ENCODE measurements around the gene SCUBE1. TPM values are rescaled to one million over a fixed set of nuclear protein-coding genes. Genes with fewer than 3 reads are reported as not detected.
A peak's percentile ranks its signal among the peaks of the same experiment; 100 is the strongest.

SCUBE1 gene
- total and polyA plus RNA-seq, 2 of the 8 experiments (the other 6 are each of a cell fraction or from before 2014, with no cell fraction given), result 2.3 to 4.9 TPM

DNA sequence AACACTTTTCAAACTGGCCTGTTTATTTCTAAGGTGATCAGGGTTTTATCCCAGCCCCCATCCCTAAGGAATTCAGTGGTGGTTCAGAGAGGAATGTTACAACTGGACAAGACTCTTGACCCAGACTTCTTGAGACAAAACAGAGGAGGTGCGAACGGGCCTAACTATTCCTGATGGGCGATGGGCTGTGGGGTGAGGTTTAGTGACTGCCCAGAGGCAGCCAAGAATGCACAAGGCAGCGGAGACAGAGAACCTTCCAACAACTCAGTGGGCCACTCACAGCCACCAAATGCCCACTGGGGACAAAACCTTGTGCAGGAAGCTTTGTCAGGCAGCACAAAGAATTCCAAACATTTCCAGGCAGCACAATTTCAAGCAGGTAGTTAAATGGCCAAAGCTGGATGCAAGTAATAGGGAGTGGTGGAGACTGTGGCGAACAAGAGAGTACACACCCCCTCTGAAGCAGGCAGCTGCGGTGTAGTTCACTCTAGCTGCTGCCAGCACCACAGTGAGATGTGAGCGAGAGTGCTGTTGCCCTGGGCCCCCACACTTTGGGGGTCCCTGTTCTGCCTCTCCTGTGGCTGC is 29.2 kb downstream of the SCUBE1 start:
- H3K9ac ChIP-seq (replicated peaks in 1 of 4; ENCODE audit: extremely low read depth in 1 of 4, low read depth in 3 of 4, low read length in 3 of 4), result no peak overlapping the region
- H2BK120ac ChIP-seq (replicated peaks; ENCODE audit: low read depth, low read length), result no peak overlapping the region
- CTCF ChIA-PET (ENCODE audit: partially characterized antibody), result interaction anchor here (0.9 to 3.9 kb wide), 3 partner anchors 32 to 85 kb away, joined by 3 to 13 read pairs (median 5); no protein-coding TSS in a partner anchor
- H4K8ac ChIP-seq (ENCODE audit: extremely low read depth, insufficient read depth, low read length), result peak overlapping the region; percentile 25; the same call in 1 of the 2 replicates
- no peak for DNase-seq (ENCODE audit: low read depth in 1 of 2, low spot score in 2 of 2)
- H3K23me2 ChIP-seq (ENCODE audit: low read depth, low read length), result no peaks in the 10 kb centered on the region
- TF ChIP-seq RFX5 (IDR thresholded peaks at IDR 0.05; ENCODE audit: borderline replicate concordance, low read depth, low read length), result no peak
- TF ChIP-seq KDM1A (IDR thresholded peaks at IDR 0.05; ENCODE audit: borderline replicate concordance, low read length), result 0 out of 2 replicates have a peak, but pooled peaks have one; percentile 34
- WGBS, 2 experiments (ENCODE audit: extremely low coverage in 1 of 2, insufficient coverage in 1 of 2, insufficient read length in 1 of 2, insufficient replicate concordance in 2 of 2, low coverage in 1 of 2, low lambda C conversion rate in 2 of 2, missing lambda C conversion rate in 1 of 2), result 87% methylated on average over 7 of the region's 7 CpGs; no CpG with 5 or more reads in 1 of the 2 experiments
- H3K23ac ChIP-seq (ENCODE audit: insufficient read length), result no peak overlapping the region
- no peak overlapping the region for H3K56ac ChIP-seq (replicated peaks; ENCODE audit: insufficient read length, low read depth, low read length)
- POLR2A ChIA-PET (ENCODE audit: partially characterized antibody), result no interaction called here
- H3K14ac ChIP-seq (ENCODE audit: insufficient read length), result no peak overlapping the region
- no peak overlapping the region for H3K18ac ChIP-seq (ENCODE audit: extremely low read depth, low read length)
- H4K20me1 ChIP-seq (replicated peaks in 1 of 2; ENCODE audit: control insufficient read depth in 1 of 2, insufficient read depth in 2 of 2, low read length in 2 of 2), result no peaks in the 10 kb centered on the region
- no peaks in the 10 kb centered on the region for H3K79me1 ChIP-seq (ENCODE audit: low read depth, low read length)
- H3K36me3 ChIP-seq (ENCODE audit: control insufficient read depth in 2 of 4, insufficient read depth in 4 of 4, low read length in 3 of 4), result no peaks in the 10 kb centered on the region
- H2BK12ac ChIP-seq (ENCODE audit: low read depth, low read length), result no peak overlapping the region
- no peaks in the 10 kb centered on the region for H3K9me3 ChIP-seq (ENCODE audit: insufficient read depth in 2 of 2, low read depth in 1 of 2, low read length in 1 of 2)
- no peak overlapping the region for H3K4me2 ChIP-seq (ENCODE audit: insufficient read depth in 1 of 2, low read depth in 2 of 2, low read length in 2 of 2)
- H3K27ac ChIP-seq (ENCODE audit: low read depth, low read length), result no peak overlapping the region
- no peak overlapping the region for H2BK5ac ChIP-seq (ENCODE audit: low read depth, low read length)
- no peak overlapping the region for H3K4me3 ChIP-seq (ENCODE audit: extremely low read depth in 1 of 4, insufficient read depth in 2 of 4, low read depth in 3 of 4, low read length in 4 of 4)
- H2AK5ac ChIP-seq (ENCODE audit: low read depth, low read length), result no peak overlapping the region
- peak overlapping the region; percentile 73 for H2BK15ac ChIP-seq (ENCODE audit: low read length)
- H4K5ac ChIP-seq (ENCODE audit: insufficient read length, low read depth, low read length), result no peak overlapping the region
- H3K4ac ChIP-seq (replicated peaks; ENCODE audit: insufficient read length, low read depth, low read length), result no peak overlapping the region
- H3K4me1 ChIP-seq (replicated peaks in 1 of 4; ENCODE audit: control insufficient read depth in 3 of 4, insufficient read depth in 4 of 4, low read length in 3 of 4), result peaks cover 0 to 4% (median 0%) of the 10 kb centered on the region in 4 experiments; a peak in 2 of 7 replicates
- no peak for FAIRE-seq
- no peak overlapping the region for H2AFZ ChIP-seq (ENCODE audit: low read length)
- no peak overlapping the region for H4K91ac ChIP-seq (replicated peaks; ENCODE audit: insufficient read length, low read length)
- no peaks in the 10 kb centered on the region; a peak in 1 of 7 replicates for H3K27me3 ChIP-seq (replicated peaks in 1 of 4; ENCODE audit: control insufficient read depth in 3 of 4, extremely low read depth in 1 of 4, insufficient read depth in 3 of 4, low read length in 3 of 4)
- no peaks in the 10 kb centered on the region for H3K79me2 ChIP-seq (ENCODE audit: control insufficient read depth in 1 of 2, insufficient read depth in 2 of 2, low read length in 2 of 2)
- no peak overlapping the region for H2BK20ac ChIP-seq (ENCODE audit: low read length)
